CD8-positive, alpha-beta memory T cell (primary cell): ENCODE measurements around the gene ALDH1L2. TPM values are rescaled to one million over a fixed set of nuclear protein-coding genes. Genes with fewer than 3 reads are reported as not detected.

Experiments
- CTCF ChIA-PET: fragments of 350-600 bp; sonication (Branson Sonifier 250); formaldehyde crosslinking; loops from one replicate; lab custom pipeline; 2021; ENCODE audit warnings: antibody characterized with exemption; lab: Charles Lee
- POLR2A ChIA-PET: fragments of 350-600 bp; sonication (Branson Sonifier 250); formaldehyde crosslinking; loops from one replicate; lab custom pipeline; 2021; ENCODE audit warnings: antibody characterized with exemption; lab: Charles Lee
- DNase-seq, 5 donors: peaks; one replicate each; pipeline versions ENCODE4 v3.0.0 to v3.0.0-alpha.2; 2020 to 2022; ENCODE audit warnings: mixed read lengths in 1 of 5
- H3K27ac ChIP-seq: one replicate; pipeline ENCODE4 v1.7.0; 2013; ENCODE audit warnings: low read depth, mild to moderate bottlenecking, low read length, moderate library complexity
- H3K27me3 ChIP-seq: 2 replicates; pipeline ENCODE4 v1.7.0; 2013; ENCODE audit warnings: low read length, mild to moderate bottlenecking; ENCODE audit not compliant: insufficient read depth, poor library complexity, severe bottlenecking
- H3K36me3 ChIP-seq: 2 replicates; pipeline ENCODE4 v1.7.0; 2013; ENCODE audit warnings: mild to moderate bottlenecking, low read length, moderate library complexity; ENCODE audit not compliant: insufficient read depth
- H3K4me1 ChIP-seq: 2 replicates; pipeline ENCODE4 v1.7.0; 2013; ENCODE audit warnings: mild to moderate bottlenecking, low read length, moderate library complexity; ENCODE audit not compliant: insufficient read depth
- H3K4me3 ChIP-seq: 2 replicates; pipeline ENCODE4 v1.7.0; 2013; ENCODE audit warnings: mild to moderate bottlenecking, low read length
- H3K9me3 ChIP-seq: 2 replicates; pipeline ENCODE4 v1.7.0; 2013; ENCODE audit warnings: mild to moderate bottlenecking, low read length
- H3K27ac Mint-ChIP-seq, 8 donors: one replicate each; pipeline ENCODE4 v1.8.0; 2020 to 2021; ENCODE audit warnings: mixed read lengths in 8 of 8, mild to moderate bottlenecking in 6 of 8, inconsistent platforms in 3 of 8, moderate library complexity in 3 of 8
- H3K27me3 Mint-ChIP-seq, 2 donors: one replicate each; pipeline ENCODE4 v1.8.0; 2020 to 2021; ENCODE audit warnings: mixed read lengths in 2 of 2, mild to moderate bottlenecking in 1 of 2, moderate library complexity in 1 of 2
- H3K36me3 Mint-ChIP-seq, 3 donors: one replicate each; pipeline ENCODE4 v1.8.0; 2020 to 2021; ENCODE audit warnings: mixed read lengths in 3 of 3, inconsistent platforms in 1 of 3, mild to moderate bottlenecking in 1 of 3
- H3K4me1 Mint-ChIP-seq, 3 donors: one replicate each; pipeline ENCODE4 v1.8.0; 2020 to 2021; ENCODE audit warnings: mixed read lengths in 3 of 3, inconsistent platforms in 1 of 3, mild to moderate bottlenecking in 1 of 3
- H3K4me3 Mint-ChIP-seq, 7 donors: one replicate each; pipeline ENCODE4 v1.8.0; 2020 to 2021; ENCODE audit warnings: mixed read lengths in 7 of 7, mild to moderate bottlenecking in 6 of 7, moderate library complexity in 4 of 7, inconsistent platforms in 2 of 7
- H3K9me3 Mint-ChIP-seq, 5 donors: one replicate each; pipeline ENCODE4 v1.8.0; 2020 to 2022; ENCODE audit warnings: mixed read lengths in 5 of 5, mild to moderate bottlenecking in 3 of 5, moderate library complexity in 2 of 5, inconsistent platforms in 1 of 5
- polyA plus RNA-seq: library from polyadenylated mRNA; unstranded; fragments of 300-500 nt; fragmentation: Illumina TruSeq; gene quantifications from one replicate; pipeline ENCODE4 v1.2.3, GENCODE V29; 2021
- total RNA-seq, 2 experiments: library from RNA; stranded (reverse); gene quantifications; one replicate each; pipeline ENCODE4 v1.2.3, GENCODE V29; 2021

The ALDH1L2 gene
- total and polyA plus RNA-seq, 3 experiments from 2014 or later: 0.69 to 0.72 TPM; not detected in 1

DNA sequence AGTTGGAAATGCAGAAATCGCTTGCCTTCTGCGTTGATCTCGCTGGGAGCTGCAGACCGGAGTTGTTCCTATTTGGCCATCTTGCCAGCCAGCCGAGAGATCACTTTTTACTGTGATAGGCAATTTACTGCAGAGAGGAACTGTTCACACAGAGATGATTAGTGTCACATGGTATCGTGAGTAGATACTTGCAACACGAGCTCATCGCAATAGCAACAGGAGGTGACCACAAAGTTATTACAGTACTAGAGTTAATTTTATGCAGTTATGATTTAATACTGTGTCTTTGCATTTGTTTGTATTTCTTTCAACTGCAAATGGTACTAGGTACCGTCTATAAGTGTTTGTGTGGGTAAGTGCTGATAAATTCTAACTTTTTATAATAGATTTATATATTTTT is 70.4 kb downstream of the ALDH1L2 start:
- Histone ChIP-seq H3K4me3 (no peak overlapping the region), H3K27ac (no peak overlapping the region), H3K36me3 (no peaks in the 10 kb centered on the region), H3K9me3 (no peaks in the 10 kb centered on the region), H3K27me3 (no peaks in the 10 kb centered on the region), H3K4me1 (no peaks in the 10 kb centered on the region)
- DNase-seq: no peak
- Mint-ChIP-seq H3K4me1 (no peaks in the 10 kb centered on the region), H3K36me3 (peaks cover 39 to 70% (median 46%) of the 10 kb centered on the region in 3 donors), H3K4me3 (no peak overlapping the region), H3K27me3 (no peaks in the 10 kb centered on the region), H3K9me3 (peaks cover 10 to 19% (median 12%) of the 10 kb centered on the region in 5 donors), H3K27ac (no peak overlapping the region)
- CTCF ChIA-PET: no interaction called here
- POLR2A ChIA-PET: no interaction called here

DNA sequence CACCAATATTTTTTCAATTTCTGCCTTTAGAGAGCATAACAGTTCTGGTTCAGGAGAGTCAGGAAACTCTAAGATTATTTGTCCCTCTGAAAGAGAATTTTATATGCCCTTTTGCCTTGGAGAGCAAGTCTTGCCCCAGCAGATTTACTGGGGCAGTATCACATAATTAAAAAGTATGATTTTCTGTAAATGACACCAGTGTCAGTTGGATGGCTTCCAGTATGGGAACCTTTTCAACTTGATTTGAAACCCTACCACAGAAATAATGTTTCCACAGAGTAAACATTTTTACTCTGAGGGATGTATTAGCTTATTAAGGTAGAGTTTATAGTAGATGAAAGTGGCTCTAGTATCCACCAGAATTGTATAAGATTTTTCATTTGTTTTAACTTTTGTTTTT is 82.8 kb downstream of the ALDH1L2 start:
- Histone ChIP-seq H3K9me3 (no peaks in the 10 kb centered on the region), H3K27me3 (no peaks in the 10 kb centered on the region), H3K4me3 (no peak overlapping the region), H3K4me1 (no peaks in the 10 kb centered on the region), H3K36me3 (no peaks in the 10 kb centered on the region), H3K27ac (no peak overlapping the region)
- Mint-ChIP-seq H3K9me3 (peaks cover 0 to 11% (median 5%) of the 10 kb centered on the region in 5 donors), H3K27ac (no peak overlapping the region), H3K4me1 (peaks cover 0 to 1% (median 0%) of the 10 kb centered on the region in 3 donors), H3K36me3 (peaks cover 36 to 85% (median 67%) of the 10 kb centered on the region in 3 donors), H3K27me3 (no peaks in the 10 kb centered on the region), H3K4me3 (no peak overlapping the region)
- ChIA-PET POLR2A (no interaction called here), CTCF (interaction anchor here (1.5 kb wide), 1 partner anchor 12 kb away, joined by 3 read pairs; no protein-coding TSS in a partner anchor)
- no peak for DNase-seq

GRCh38 chr12:104999347-104999685 is 84.9 kb downstream of the ALDH1L2 start:
- peaks cover 0 to 11% (median 5%) of the 10 kb centered on the region in 5 donors for H3K9me3 Mint-ChIP-seq
- peaks cover 39 to 87% (median 50%) of the 10 kb centered on the region in 3 donors for H3K36me3 Mint-ChIP-seq
- H3K4me1 Mint-ChIP-seq: peaks cover 0 to 1% (median 0%) of the 10 kb centered on the region in 3 donors
- no peaks in the 10 kb centered on the region for H3K9me3 ChIP-seq
- ChIA-PET POLR2A (no interaction called here), CTCF (no interaction called here)
- H3K4me1 ChIP-seq: no peaks in the 10 kb centered on the region
- no peak overlapping the region for H3K4me3 Mint-ChIP-seq
- H3K36me3 ChIP-seq: no peaks in the 10 kb centered on the region
- H3K27me3 Mint-ChIP-seq: no peaks in the 10 kb centered on the region
- no peak overlapping the region for H3K27ac ChIP-seq
- no peak overlapping the region for H3K4me3 ChIP-seq
- no peak for DNase-seq
- H3K27me3 ChIP-seq: no peaks in the 10 kb centered on the region
- peak overlapping the region in 2 of 8 donors; percentile 29 to 39 for H3K27ac Mint-ChIP-seq

DNA sequence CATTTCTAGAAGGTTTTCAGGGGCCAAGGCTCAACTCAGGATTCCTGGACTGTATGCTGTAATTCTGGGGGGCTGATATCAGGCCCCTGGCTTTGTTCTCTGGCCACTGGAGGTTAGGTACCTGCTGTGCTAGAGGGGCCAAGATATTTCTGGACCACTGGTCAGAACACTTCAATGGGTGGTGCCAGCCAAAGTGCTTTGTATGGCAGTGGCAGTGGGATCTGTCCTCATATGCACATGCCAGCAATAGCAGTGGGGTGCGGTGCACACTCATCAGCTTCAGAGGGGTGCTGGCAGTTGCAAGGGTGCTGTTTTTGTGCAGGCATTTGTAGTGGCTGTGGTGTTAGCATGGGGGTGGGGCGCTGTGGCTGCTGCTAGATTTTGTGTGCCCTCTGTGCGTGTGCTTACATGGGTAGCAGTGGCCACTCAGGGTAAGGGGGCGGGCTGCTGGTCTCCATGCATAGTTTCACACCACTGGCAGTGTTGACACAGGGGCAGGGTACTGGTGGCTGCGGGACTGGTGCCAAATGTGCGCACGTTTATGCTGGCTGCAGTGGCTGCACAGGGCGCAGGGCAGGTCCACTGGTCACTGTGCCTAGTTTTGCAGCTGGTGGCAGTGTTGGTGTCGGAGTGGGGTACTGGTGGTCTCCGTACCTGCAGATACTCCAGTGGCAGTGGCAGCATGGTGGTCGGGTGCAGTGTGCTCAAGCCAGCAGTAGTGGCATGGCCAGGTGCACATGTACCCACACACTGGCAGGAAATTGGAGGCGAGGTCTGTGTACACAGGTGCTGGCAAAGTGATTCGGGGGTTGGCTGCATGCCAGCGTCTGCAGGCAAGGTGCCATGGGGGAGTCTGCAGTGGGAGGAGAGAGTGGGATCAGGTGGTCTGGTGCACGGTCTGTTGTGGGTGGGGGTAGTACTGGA is 85.6 kb downstream of the ALDH1L2 start:
- POLR2A ChIA-PET: no interaction called here
- H3K36me3 ChIP-seq: no peaks in the 10 kb centered on the region
- Mint-ChIP-seq H3K27me3 (no peaks in the 10 kb centered on the region), H3K36me3 (peaks cover 42 to 88% (median 48%) of the 10 kb centered on the region in 3 donors), H3K9me3 (peaks cover 0 to 11% (median 5%) of the 10 kb centered on the region in 5 donors), H3K4me1 (peaks cover 0 to 1% (median 0%) of the 10 kb centered on the region in 3 donors), H3K27ac (peak overlapping the region in 2 of 8 donors; percentile 29 to 54), H3K4me3 (no peak overlapping the region)
- DNase-seq: peak in 1 of 5 donors; percentile 8
- no peak overlapping the region for H3K27ac ChIP-seq
- no peaks in the 10 kb centered on the region for H3K4me1 ChIP-seq
- H3K4me3 ChIP-seq: no peak overlapping the region
- H3K27me3 ChIP-seq: no peaks in the 10 kb centered on the region
- no peaks in the 10 kb centered on the region for H3K9me3 ChIP-seq
- CTCF ChIA-PET: no interaction called here

GRCh38 chr12:104997541-104997940 is 86.7 kb downstream of the ALDH1L2 start:
- DNase-seq: no peak
- no peaks in the 10 kb centered on the region for H3K4me1 ChIP-seq
- Mint-ChIP-seq H3K4me3 (no peak overlapping the region), H3K27me3 (no peaks in the 10 kb centered on the region), H3K9me3 (peaks cover 0 to 11% (median 5%) of the 10 kb centered on the region in 5 donors), H3K36me3 (peaks cover 38 to 89% (median 43%) of the 10 kb centered on the region in 3 donors), H3K4me1 (peaks cover 0 to 1% (median 0%) of the 10 kb centered on the region in 3 donors), H3K27ac (no peak overlapping the region)
- no peak overlapping the region for H3K4me3 ChIP-seq
- ChIA-PET POLR2A (interaction anchor here (0.7 kb wide), 1 partner anchor 31 kb away, joined by 3 read pairs; no protein-coding TSS in a partner anchor), CTCF (no interaction called here)
- no peaks in the 10 kb centered on the region for H3K9me3 ChIP-seq
- no peak overlapping the region for H3K27ac ChIP-seq
- H3K27me3 ChIP-seq: no peaks in the 10 kb centered on the region
- peaks cover 8% of the 10 kb centered on the region for H3K36me3 ChIP-seq

DNA sequence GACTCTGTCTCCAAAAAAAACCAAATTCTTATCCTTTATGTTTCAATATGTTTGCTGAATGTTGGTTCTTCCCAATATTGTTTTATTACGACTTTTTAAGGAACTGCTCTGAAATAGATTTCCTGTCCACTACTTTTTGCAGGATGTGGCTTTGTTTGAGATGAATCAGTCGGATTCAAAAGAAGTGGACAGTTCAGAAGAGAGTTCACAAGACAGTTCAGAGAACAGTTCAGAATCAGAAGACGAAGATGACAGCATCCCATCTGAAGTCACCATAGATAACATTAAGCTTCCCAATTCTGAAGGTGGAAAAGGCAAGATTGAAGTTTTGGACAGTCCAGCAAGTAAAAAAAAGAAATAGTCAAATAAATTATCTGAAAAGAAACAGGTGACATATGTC is 89.9 kb downstream of the ALDH1L2 start:
- Histone ChIP-seq H3K27me3 (no peaks in the 10 kb centered on the region), H3K4me1 (no peaks in the 10 kb centered on the region), H3K27ac (no peak overlapping the region), H3K4me3 (no peak overlapping the region), H3K36me3 (peaks cover 16% of the 10 kb centered on the region), H3K9me3 (no peaks in the 10 kb centered on the region)
- Mint-ChIP-seq H3K27me3 (no peaks in the 10 kb centered on the region), H3K9me3 (no peaks in the 10 kb centered on the region), H3K27ac (no peak overlapping the region), H3K36me3 (peaks cover 13 to 87% (median 43%) of the 10 kb centered on the region in 3 donors), H3K4me1 (peaks cover 5 to 9% (median 5%) of the 10 kb centered on the region in 3 donors), H3K4me3 (no peak overlapping the region)
- POLR2A ChIA-PET: no interaction called here
- DNase-seq: no peak
- CTCF ChIA-PET: interaction anchor here (1.0 kb wide), 1 partner anchor 35 kb away, joined by 3 read pairs; no protein-coding TSS in a partner anchor

- Histone ChIP-seq H3K9me3 (no peaks in the 10 kb centered on the region), H3K27ac (no peak overlapping the region), H3K27me3 (no peaks in the 10 kb centered on the region), H3K4me1 (peaks cover 11% of the 10 kb centered on the region), H3K4me3 (no peak overlapping the region), H3K36me3 (peaks cover 16% of the 10 kb centered on the region)
- H3K36me3 Mint-ChIP-seq: peaks cover 14 to 72% (median 38%) of the 10 kb centered on the region in 3 donors
- ChIA-PET CTCF (no interaction called here), POLR2A (no interaction called here)
- peaks cover 23 to 31% (median 30%) of the 10 kb centered on the region in 3 donors for H3K4me1 Mint-ChIP-seq
- no peak for DNase-seq
- no peaks in the 10 kb centered on the region for H3K27me3 Mint-ChIP-seq
- H3K9me3 Mint-ChIP-seq: no peaks in the 10 kb centered on the region
- no peak overlapping the region for H3K4me3 Mint-ChIP-seq
- H3K27ac Mint-ChIP-seq: peak overlapping the region in 1 of 8 donors; percentile 41
Measured at GRCh38 chr12:104991565-104992128, 92.6 kb downstream of the ALDH1L2 start.

DNA sequence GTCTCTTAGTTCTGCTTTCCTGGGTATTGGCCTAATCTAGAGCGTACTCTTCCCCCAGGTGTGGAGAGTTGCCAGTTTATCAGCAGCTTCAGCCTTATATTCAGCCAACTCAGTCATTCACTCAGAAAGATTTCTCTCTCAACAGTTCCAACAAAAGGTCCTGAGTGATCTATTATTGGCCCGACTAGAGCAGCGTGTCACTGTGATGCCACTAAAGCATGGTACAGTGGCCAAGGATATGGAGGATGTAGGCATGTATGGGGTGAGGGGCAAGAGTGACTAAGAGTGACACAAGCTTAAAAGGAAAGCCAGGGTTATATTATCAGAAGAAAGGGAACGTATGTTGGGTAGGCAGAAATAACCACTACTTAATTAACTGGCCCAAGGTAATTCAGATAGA is 93.3 kb downstream of the ALDH1L2 start:
- H3K4me3 ChIP-seq: no peak overlapping the region
- peaks cover 16% of the 10 kb centered on the region for H3K36me3 ChIP-seq
- POLR2A ChIA-PET: no interaction called here
- no peaks in the 10 kb centered on the region for H3K27me3 ChIP-seq
- Mint-ChIP-seq H3K36me3 (peaks cover 14 to 71% (median 36%) of the 10 kb centered on the region in 3 donors), H3K27me3 (no peaks in the 10 kb centered on the region), H3K27ac (no peak overlapping the region), H3K4me3 (no peak overlapping the region), H3K9me3 (no peaks in the 10 kb centered on the region), H3K4me1 (peaks cover 26 to 34% (median 33%) of the 10 kb centered on the region in 3 donors)
- DNase-seq: no peak
- CTCF ChIA-PET: no interaction called here
- no peak overlapping the region for H3K27ac ChIP-seq
- no peaks in the 10 kb centered on the region for H3K9me3 ChIP-seq
- peaks cover 12% of the 10 kb centered on the region for H3K4me1 ChIP-seq
